ENCODE results near the gene TJP2.

Gene TJP2

GRCh38 chr9:69218166-69218565 is 44.1 kb downstream of the TJP2 start:
- FAIRE-seq: no peak
- no peak for DNase-seq (ENCODE audit: insufficient read length, low spot score)

GRCh38 chr9:69221036-69221435 is 47.0 kb downstream of the TJP2 start:
- FAIRE-seq (no peak), DNase-seq (ENCODE audit: insufficient read length, low spot score) (no peak)

- no peak for FAIRE-seq
- no peak for DNase-seq (ENCODE audit: insufficient read length, low spot score)
These were observed 48.9 kb downstream of the TJP2 start for GRCh38 chr9:69222970-69223369.

- FAIRE-seq (peak; percentile 21), DNase-seq (ENCODE audit: insufficient read length, low spot score) (peak; percentile 43)
These were observed 49.5 kb downstream of the TJP2 start for GRCh38 chr9:69223605-69224004.

GRCh38 chr9:69229367-69229766 is 55.3 kb downstream of the TJP2 start:
- DNase-seq (ENCODE audit: insufficient read length, low spot score) (no peak), FAIRE-seq (no peak)

GRCh38 chr9:69232135-69232534 is 58.1 kb downstream of the TJP2 start:
- FAIRE-seq: no peak

GRCh38 chr9:69234683-69235082 is 60.6 kb downstream of the TJP2 start:
- no peak for DNase-seq (ENCODE audit: insufficient read length, low spot score)
- no peak for FAIRE-seq

More at GRCh38 chr9:69232135-69232534, 58.1 kb downstream of the TJP2 start:
- no peak for DNase-seq (ENCODE audit: insufficient read length, low spot score)

- FAIRE-seq (no peak), DNase-seq (ENCODE audit: insufficient read length, low spot score) (no peak)
These were observed 62.1 kb downstream of the TJP2 start for GRCh38 chr9:69236188-69236587.

- DNase-seq (ENCODE audit: insufficient read length, low spot score): no peak
- no peak for FAIRE-seq
These were observed 63.7 kb downstream of the TJP2 start for GRCh38 chr9:69237702-69238295.

- no peak for FAIRE-seq
- no peak for DNase-seq (ENCODE audit: insufficient read length, low spot score)
These were observed 69.0 kb downstream of the TJP2 start for GRCh38 chr9:69243116-69243515.

- no peak for FAIRE-seq
- no peak for DNase-seq (ENCODE audit: insufficient read length, low spot score)
These were observed 72.6 kb downstream of the TJP2 start for GRCh38 chr9:69246629-69247028.

- no peak for DNase-seq (ENCODE audit: insufficient read length, low spot score)
- no peak for FAIRE-seq
These were observed 73.9 kb downstream of the TJP2 start for GRCh38 chr9:69248005-69248404.

GRCh38 chr9:69249337-69249736 is 75.3 kb downstream of the TJP2 start:
- no peak for FAIRE-seq

GRCh38 chr9:69250681-69251080 is 76.6 kb downstream of the TJP2 start:
- FAIRE-seq: no peak

More at GRCh38 chr9:69249337-69249736, 75.3 kb downstream of the TJP2 start:
- no peak for DNase-seq (ENCODE audit: insufficient read length, low spot score)

GRCh38 chr9:69252436-69252835 is 78.4 kb downstream of the TJP2 start:
- FAIRE-seq (no peak), DNase-seq (ENCODE audit: insufficient read length, low spot score) (no peak)

More at GRCh38 chr9:69250681-69251080, 76.6 kb downstream of the TJP2 start:
- no peak for DNase-seq (ENCODE audit: insufficient read length, low spot score)

- DNase-seq (ENCODE audit: insufficient read length, low spot score) (no peak), FAIRE-seq (no peak)
These were observed 79.0 kb downstream of the TJP2 start for GRCh38 chr9:69253057-69253456.

- DNase-seq (ENCODE audit: insufficient read length, low spot score) (no peak), FAIRE-seq (no peak)
These were observed 80.1 kb downstream of the TJP2 start for GRCh38 chr9:69254223-69254622.

- DNase-seq (ENCODE audit: insufficient read length, low spot score) (no peak), FAIRE-seq (no peak)
These were observed 81.5 kb downstream of the TJP2 start for GRCh38 chr9:69255591-69255990.

- FAIRE-seq (no peak), DNase-seq (ENCODE audit: insufficient read length, low spot score) (no peak)
These were observed 84.5 kb downstream of the TJP2 start for GRCh38 chr9:69258551-69258950.

GRCh38 chr9:69260161-69260560 is 86.1 kb downstream of the TJP2 start:
- DNase-seq (ENCODE audit: insufficient read length, low spot score): no peak
- FAIRE-seq: no peak

- FAIRE-seq (no peak), DNase-seq (ENCODE audit: insufficient read length, low spot score) (no peak)
These were observed 87.6 kb downstream of the TJP2 start for GRCh38 chr9:69261636-69262035.

GRCh38 chr9:69264526-69264925 is 90.4 kb downstream of the TJP2 start:
- no peak for DNase-seq (ENCODE audit: insufficient read length, low spot score)
- no peak for FAIRE-seq

GRCh38 chr9:69265891-69266290 is 91.8 kb downstream of the TJP2 start:
- DNase-seq (ENCODE audit: insufficient read length, low spot score) (no peak), FAIRE-seq (no peak)

Measured in GM19239 (cell line).